ENCODE measurements around the gene OGFOD1.
"Not testable (repeated sequence)": the region's sequence is repeated elsewhere in the genome, so short reads cannot be mapped to it uniquely, and the experiment has no call there.

The OGFOD1 gene

GRCh38 chr16:56481468-56482122 is 30.2 kb downstream of the OGFOD1 start:
- FAIRE-seq, result no peak

GRCh38 chr16:56482683-56483236 is 31.4 kb downstream of the OGFOD1 start:
- FAIRE-seq, result no peak

GRCh38 chr16:56483394-56483793 is 32.0 kb downstream of the OGFOD1 start:
- FAIRE-seq, result no peak

- no peak for FAIRE-seq
Observed at GRCh38 chr16:56488035-56488434, 36.7 kb downstream of the OGFOD1 start.

- FAIRE-seq, result not testable (repeated sequence)
Observed at GRCh38 chr16:56488868-56489267, 37.5 kb downstream of the OGFOD1 start.

GRCh38 chr16:56491657-56492261 is 40.4 kb downstream of the OGFOD1 start:
- FAIRE-seq, result peak; percentile 67

- no peak for FAIRE-seq
Observed at GRCh38 chr16:56493126-56493525, 41.8 kb downstream of the OGFOD1 start.

GRCh38 chr16:56493815-56494214 is 42.5 kb downstream of the OGFOD1 start:
- no peak for FAIRE-seq

GRCh38 chr16:56505181-56505580 is 53.8 kb downstream of the OGFOD1 start:
- no peak for FAIRE-seq

- FAIRE-seq, result no peak
Observed at GRCh38 chr16:56506941-56507340, 55.6 kb downstream of the OGFOD1 start.

GRCh38 chr16:56510544-56510943 is 59.2 kb downstream of the OGFOD1 start:
- FAIRE-seq, result no peak

- no peak for FAIRE-seq
Observed at GRCh38 chr16:56512025-56512424, 60.7 kb downstream of the OGFOD1 start.

- FAIRE-seq, result no peak
Observed at GRCh38 chr16:56513091-56513490, 61.7 kb downstream of the OGFOD1 start.

GRCh38 chr16:56513972-56514371 is 62.6 kb downstream of the OGFOD1 start:
- FAIRE-seq, result peak; percentile 95

- FAIRE-seq, result no peak
Observed at GRCh38 chr16:56514845-56515244, 63.5 kb downstream of the OGFOD1 start.

GRCh38 chr16:56515665-56516064 is 64.3 kb downstream of the OGFOD1 start:
- FAIRE-seq, result no peak

- FAIRE-seq, result no peak
Observed at GRCh38 chr16:56517206-56517605, 65.9 kb downstream of the OGFOD1 start.

GRCh38 chr16:56518425-56518824 is 67.1 kb downstream of the OGFOD1 start:
- FAIRE-seq, result no peak

GRCh38 chr16:56519459-56520250 is 68.3 kb downstream of the OGFOD1 start, which contains the start of gene BBS2:
Gene BBS2, minus strand, starts transcription at chr16:56520024. Its CDS starts 162 bp downstream, at chr16:56519862.
- no peak for FAIRE-seq

- no peak for FAIRE-seq
Observed at GRCh38 chr16:56520251-56520577, 68.9 kb downstream of the OGFOD1 start.

GRCh38 chr16:56525236-56525635 is 73.9 kb downstream of the OGFOD1 start:
- FAIRE-seq, result no peak

Measured in A204.1 (cell line).